ENCODE results near the gene ARID5A. TPM values are rescaled to one million over a fixed set of nuclear protein-coding genes. Genes with fewer than 3 reads are reported as not detected.

The ARID5A gene
- total RNA-seq, 3 donors from 2014 or later = 4.8 to 17.6 (median 10.3) TPM

DNA sequence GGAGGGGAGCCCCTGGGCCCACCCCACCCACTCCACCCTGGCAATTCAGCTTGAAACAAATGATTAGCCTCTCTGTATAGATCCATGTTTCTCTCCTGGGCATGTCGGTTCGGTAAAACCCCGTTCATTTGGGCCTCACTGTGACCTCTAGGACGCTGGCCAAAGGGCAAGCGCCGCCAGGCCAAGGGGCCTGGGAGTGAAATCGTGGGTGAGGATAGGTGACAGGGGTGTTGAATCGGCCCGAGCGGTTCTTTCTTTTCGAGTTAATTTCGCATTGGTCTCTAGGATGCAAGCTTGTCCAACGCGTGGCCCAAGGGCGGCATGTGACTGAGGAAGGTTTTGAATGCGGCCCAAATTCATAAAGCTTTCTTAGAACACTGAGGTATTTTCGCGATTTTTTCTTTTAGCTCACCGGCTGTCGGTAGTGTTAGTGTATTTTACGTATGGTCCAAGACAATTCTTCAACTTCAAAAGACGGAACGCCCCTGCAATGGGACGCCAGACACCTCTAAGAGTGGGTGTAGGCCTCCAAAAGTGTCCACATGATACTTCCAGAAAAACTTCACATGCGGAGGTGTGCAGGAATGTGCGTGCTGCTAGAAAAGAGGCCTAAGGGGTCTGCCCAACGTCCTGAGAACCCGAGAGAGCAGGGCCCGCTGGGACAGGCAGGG is 9.8 kb upstream of the ARID5A start:
- no peaks in the 10 kb centered on the region for H3K36me3 ChIP-seq (ENCODE audit: low read depth)
- intact Hi-C loops (cut with DNase I, micrococcal nuclease) = no loop called here
- H3K4me3 ChIP-seq = no peak overlapping the region
- ATAC-seq = no peak
- H3K9me3 ChIP-seq = no peaks in the 10 kb centered on the region
- TF ChIP-seq, protein P1, sequence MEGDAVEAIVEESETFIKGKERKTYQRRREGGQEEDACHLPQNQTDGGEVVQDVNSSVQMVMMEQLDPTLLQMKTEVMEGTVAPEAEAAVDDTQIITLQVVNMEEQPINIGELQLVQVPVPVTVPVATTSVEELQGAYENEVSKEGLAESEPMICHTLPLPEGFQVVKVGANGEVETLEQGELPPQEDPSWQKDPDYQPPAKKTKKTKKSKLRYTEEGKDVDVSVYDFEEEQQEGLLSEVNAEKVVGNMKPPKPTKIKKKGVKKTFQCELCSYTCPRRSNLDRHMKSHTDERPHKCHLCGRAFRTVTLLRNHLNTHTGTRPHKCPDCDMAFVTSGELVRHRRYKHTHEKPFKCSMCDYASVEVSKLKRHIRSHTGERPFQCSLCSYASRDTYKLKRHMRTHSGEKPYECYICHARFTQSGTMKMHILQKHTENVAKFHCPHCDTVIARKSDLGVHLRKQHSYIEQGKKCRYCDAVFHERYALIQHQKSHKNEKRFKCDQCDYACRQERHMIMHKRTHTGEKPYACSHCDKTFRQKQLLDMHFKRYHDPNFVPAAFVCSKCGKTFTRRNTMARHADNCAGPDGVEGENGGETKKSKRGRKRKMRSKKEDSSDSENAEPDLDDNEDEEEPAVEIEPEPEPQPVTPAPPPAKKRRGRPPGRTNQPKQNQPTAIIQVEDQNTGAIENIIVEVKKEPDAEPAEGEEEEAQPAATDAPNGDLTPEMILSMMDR (IDR thresholded peaks at IDR 0.05) = no peak
- peaks cover 8% of the 10 kb centered on the region for H3K4me1 ChIP-seq (ENCODE audit: low read depth)
- DNase-seq = peak in 2 of 3 donors; percentile 20 to 27

DNA sequence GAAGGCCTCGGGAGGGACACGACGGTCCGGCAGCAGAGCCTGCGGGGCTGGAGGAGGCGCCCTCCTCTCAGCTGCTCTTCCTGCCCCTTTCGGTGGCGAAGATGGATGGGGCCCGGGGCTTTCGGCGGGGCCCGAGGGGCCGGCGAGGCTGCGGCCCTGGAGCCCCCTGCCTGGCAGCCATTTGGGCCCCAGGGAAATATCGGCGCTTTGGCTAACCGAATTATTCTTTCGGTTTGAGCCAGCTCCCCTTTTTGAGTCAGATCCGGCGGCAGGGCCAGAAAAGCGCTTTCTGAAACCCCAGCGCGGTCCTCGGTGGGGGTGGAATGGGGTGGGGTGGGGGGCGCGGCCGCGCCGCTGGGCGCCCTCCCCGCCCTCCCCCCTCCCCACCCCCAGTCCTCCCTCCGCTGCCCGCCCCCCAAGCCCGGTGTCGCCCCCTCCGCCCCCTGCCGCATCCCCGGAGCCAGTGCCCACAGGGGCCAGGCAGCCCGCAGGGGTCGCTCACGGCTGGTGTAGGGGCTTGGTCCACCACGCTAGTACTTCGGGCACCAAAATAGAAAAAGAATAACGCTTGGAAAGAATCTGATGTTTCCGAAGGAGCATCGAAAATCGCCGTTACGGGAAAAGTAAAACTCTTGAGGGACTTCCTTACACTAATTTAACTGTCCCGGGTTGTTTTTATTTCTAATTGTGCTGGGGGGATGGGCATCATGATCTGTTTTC is 9.1 kb upstream of the ARID5A start:
- Histone ChIP-seq H3K4me3 (no peak overlapping the region), H3K4me1 (ENCODE audit: low read depth) (peaks cover 13% of the 10 kb centered on the region), H3K9me3 (no peaks in the 10 kb centered on the region), H3K36me3 (ENCODE audit: low read depth) (no peaks in the 10 kb centered on the region)
- TF ChIP-seq, protein P1 (IDR thresholded peaks at IDR 0.05) = no peak
- ATAC-seq = no peak
- intact Hi-C loops (cut with DNase I, micrococcal nuclease) = no loop called here
- peak in 2 of 3 donors; percentile 55 to 63 for DNase-seq

DNA sequence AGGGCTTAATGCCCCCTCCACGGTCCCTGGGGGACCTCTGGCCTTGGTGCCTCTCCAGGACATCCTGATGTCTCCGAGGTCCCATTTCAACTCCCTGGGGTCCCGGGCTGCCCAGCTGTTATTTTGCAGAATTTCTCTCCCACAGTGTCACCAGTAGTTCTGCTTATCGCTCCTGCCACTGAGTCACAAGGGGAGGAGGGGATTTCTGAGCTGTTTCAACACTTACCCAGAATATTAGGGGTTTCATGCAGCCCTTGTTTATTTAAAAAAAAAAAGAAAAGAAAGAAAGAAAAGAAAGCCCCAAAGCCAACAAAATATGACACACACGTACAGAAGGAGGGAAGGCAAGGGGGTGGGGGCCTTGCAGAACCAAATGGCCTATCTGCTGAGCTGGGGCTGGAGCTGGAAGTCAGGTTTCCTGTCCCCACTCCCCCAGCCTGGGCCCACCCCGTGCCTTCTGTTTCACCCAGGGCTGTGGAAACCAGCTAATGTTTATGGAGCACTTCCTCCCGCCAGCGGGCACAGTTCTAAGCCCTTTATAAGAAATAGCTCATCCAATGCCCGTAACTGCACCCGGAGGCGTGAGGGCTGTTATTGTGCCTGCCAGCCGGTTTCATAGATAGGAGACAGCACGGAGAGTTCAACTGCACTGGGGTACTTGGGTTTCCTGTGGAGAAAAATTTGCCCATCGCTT is 8.4 kb upstream of the ARID5A start:
- intact Hi-C loops (cut with DNase I, micrococcal nuclease) = no loop called here
- Histone ChIP-seq H3K4me3 (no peak overlapping the region), H3K9me3 (no peaks in the 10 kb centered on the region), H3K36me3 (ENCODE audit: low read depth) (no peaks in the 10 kb centered on the region), H3K4me1 (ENCODE audit: low read depth) (peaks cover 18% of the 10 kb centered on the region)
- TF ChIP-seq, protein P1 (IDR thresholded peaks at IDR 0.05) = no peak
- DNase-seq = peak; percentile 40 to 69 (median 46)
- peak; percentile 14 for ATAC-seq

DNA sequence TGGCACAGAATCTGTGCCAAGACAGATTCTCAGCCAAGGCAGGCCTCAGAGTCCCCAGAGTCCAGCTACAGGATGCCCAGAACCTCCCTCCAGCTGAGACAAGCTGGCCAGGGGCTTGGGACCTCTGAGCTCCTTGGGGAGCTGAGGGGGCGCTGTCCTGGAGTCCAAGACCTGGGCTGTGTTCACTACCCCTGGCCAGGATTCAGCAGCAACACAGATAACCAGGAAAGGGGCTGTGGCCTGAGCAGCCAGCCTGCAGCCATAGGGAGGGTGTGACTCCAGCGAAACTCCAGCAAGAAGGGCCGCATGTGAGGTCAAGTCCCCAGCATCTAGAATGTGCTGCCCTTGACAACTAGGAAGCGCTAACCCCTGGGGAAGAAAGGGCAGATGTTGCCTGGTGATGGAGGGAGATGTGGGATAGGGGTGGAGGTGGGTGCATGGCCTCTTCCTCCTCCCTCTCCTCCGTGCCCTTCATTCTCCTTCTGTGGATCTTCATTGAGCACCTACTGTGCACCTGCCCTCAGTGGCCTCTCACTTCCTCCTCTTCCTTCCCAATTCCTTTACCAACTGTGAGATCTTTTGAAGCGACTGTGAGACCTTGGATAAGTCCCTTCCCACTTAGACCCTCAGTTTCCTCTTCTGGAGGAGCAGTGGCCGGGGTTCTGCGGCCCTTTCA is 7.7 kb upstream of the ARID5A start:
- Histone ChIP-seq H3K4me1 (ENCODE audit: low read depth) (peaks cover 23% of the 10 kb centered on the region), H3K9me3 (no peaks in the 10 kb centered on the region), H3K4me3 (no peak overlapping the region), H3K36me3 (ENCODE audit: low read depth) (no peaks in the 10 kb centered on the region)
- DNase-seq = peak in 1 of 3 donors; percentile 52
- ATAC-seq = no peak
- TF ChIP-seq, protein P1 (IDR thresholded peaks at IDR 0.05) = no peak
- intact Hi-C loops (cut with DNase I, micrococcal nuclease) = no loop called here

DNA sequence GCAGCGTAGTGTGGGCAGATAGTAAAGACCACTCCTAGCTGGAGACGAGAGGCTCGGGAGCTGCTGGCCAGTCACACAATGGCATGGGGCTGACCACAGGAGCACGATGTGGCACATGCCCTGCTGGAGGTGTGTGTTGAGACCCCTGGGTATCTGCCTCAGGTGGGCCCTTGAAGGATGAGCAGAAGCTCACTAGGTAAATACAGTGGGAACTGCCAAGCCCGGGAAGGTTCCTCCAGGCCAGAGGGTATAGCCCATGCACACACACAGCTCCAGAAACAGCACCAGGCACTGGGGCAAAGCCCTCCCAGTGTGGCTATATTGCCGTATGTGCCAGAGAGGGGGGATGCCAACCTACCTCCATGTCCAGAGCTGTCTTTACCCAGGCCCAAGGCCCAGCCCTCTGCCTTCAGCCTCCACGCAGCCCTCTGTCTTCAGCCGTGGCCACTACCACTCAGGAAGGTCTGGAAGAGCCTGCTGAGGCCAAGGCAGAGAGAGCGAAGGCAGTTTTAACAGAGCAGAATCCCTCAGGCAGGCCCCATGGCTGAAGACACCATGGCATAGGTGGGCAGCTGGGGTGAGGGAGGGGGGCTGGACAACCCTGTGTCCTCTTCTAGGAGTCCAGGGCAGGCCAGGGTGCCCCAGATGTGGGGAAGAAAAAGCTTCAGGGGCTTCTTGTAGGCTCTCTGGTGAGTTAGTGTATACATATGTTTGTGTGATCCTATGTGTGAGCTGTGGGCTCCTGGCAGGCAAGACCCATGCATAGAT is 7.0 kb upstream of the ARID5A start:
- Histone ChIP-seq H3K9me3 (no peaks in the 10 kb centered on the region), H3K4me1 (ENCODE audit: low read depth) (peaks cover 31% of the 10 kb centered on the region), H3K4me3 (no peak overlapping the region), H3K36me3 (ENCODE audit: low read depth) (no peaks in the 10 kb centered on the region)
- intact Hi-C loops (cut with DNase I, micrococcal nuclease) = no loop called here
- TF ChIP-seq, protein P1 (IDR thresholded peaks at IDR 0.05) = no peak
- no peak for ATAC-seq
- DNase-seq = peak in 1 of 3 donors; percentile 43

Measured in mucosa of descending colon (tissue), 3 donors.